NCI-H2227 treated with DMSO at 0.1 percent for 48 hours (cell line): ENCODE data around the gene NDUFA13.
A peak's percentile ranks its signal among the peaks of the same experiment; 100 is the strongest.

Source experiments
- DNase-seq: peaks from one replicate; lab custom pipeline; 2025; lab: John Stamatoyannopoulos, UW

Gene NDUFA13

GRCh38 chr19:19533841-19534240, 17.8 kb downstream of the NDUFA13 start:
- no peak for DNase-seq

- no peak for DNase-seq
Observed at GRCh38 chr19:19534556-19535265, 18.7 kb downstream of the NDUFA13 start.

GRCh38 chr19:19535311-19536191, 19.5 kb downstream of the NDUFA13 start:
- DNase-seq: no peak

GRCh38 chr19:19537075-19538048, 21.3 kb downstream of the NDUFA13 start:
- DNase-seq: no peak

- DNase-seq: peak; percentile 28
Observed at GRCh38 chr19:19538061-19538784, 22.2 kb downstream of the NDUFA13 start, which contains the start of gene CILP2. Gene CILP2, plus strand, starts transcription at chr19:19538265. Its CDS starts 85 bp downstream, at chr19:19538350.

- no peak for DNase-seq
Observed at GRCh38 chr19:19538785-19539166, 22.8 kb downstream of the NDUFA13 start.

GRCh38 chr19:19539698-19540063, 23.7 kb downstream of the NDUFA13 start:
- DNase-seq: no peak

GRCh38 chr19:19540064-19540714, 24.2 kb downstream of the NDUFA13 start:
- no peak for DNase-seq

- DNase-seq: no peak
Observed at GRCh38 chr19:19540715-19541515, 24.9 kb downstream of the NDUFA13 start.

GRCh38 chr19:19541616-19542015, 25.6 kb downstream of the NDUFA13 start:
- no peak for DNase-seq

- DNase-seq: no peak
Observed at GRCh38 chr19:19542507-19542906, 26.5 kb downstream of the NDUFA13 start.

GRCh38 chr19:19543101-19543500, 27.1 kb downstream of the NDUFA13 start:
- no peak for DNase-seq

- DNase-seq: no peak
Observed at GRCh38 chr19:19543640-19544039, 27.6 kb downstream of the NDUFA13 start.

- no peak for DNase-seq
Observed at GRCh38 chr19:19544257-19544953, 28.4 kb downstream of the NDUFA13 start.

- no peak for DNase-seq
Observed at GRCh38 chr19:19544954-19545591, 29.0 kb downstream of the NDUFA13 start.

GRCh38 chr19:19545707-19546106, 29.7 kb downstream of the NDUFA13 start:
- no peak for DNase-seq

GRCh38 chr19:19546751-19547162, 30.7 kb downstream of the NDUFA13 start:
- no peak for DNase-seq

- no peak for DNase-seq
Observed at GRCh38 chr19:19547674-19548336, 31.8 kb downstream of the NDUFA13 start.
